Left ventricle myocardium superior (tissue), 1 donor: ENCODE data around the gene GCLC. TPM values are rescaled to one million over a fixed set of nuclear protein-coding genes. Genes with fewer than 3 reads are reported as not detected.

Source experiments
- ATAC-seq: fragments of 200-7000 bp; cut with Tn5 transposase; one replicate; pipeline ENCODE4 v1.9.1; 2020; ENCODE audit warnings: mild to moderate bottlenecking, moderate library complexity
- DNase-seq: peaks from one replicate; pipeline ENCODE4 v3.0.0-alpha.2; 2020
- intact Hi-C: fragments of 100-400 bp; cut with micrococcal nuclease; formaldehyde crosslinking; loops from one replicate; pipeline ENCODE4 v1.11.0; 2022
- total RNA-seq: library from RNA; stranded (reverse); fragmentation: NEBNext Ultra II Directional; extraction: Animal tissue kit (Norgen Biotek cat#: 25700); gene quantifications from one replicate; pipeline ENCODE4 v1.2.1, GENCODE V29; 2021
- donor health status: DM: no; HTN: yes; CAD: no; lungs with severe emphysema.

The GCLC gene
- total RNA-seq, 1 donor from 2014 or later, result 31.9 TPM

DNA sequence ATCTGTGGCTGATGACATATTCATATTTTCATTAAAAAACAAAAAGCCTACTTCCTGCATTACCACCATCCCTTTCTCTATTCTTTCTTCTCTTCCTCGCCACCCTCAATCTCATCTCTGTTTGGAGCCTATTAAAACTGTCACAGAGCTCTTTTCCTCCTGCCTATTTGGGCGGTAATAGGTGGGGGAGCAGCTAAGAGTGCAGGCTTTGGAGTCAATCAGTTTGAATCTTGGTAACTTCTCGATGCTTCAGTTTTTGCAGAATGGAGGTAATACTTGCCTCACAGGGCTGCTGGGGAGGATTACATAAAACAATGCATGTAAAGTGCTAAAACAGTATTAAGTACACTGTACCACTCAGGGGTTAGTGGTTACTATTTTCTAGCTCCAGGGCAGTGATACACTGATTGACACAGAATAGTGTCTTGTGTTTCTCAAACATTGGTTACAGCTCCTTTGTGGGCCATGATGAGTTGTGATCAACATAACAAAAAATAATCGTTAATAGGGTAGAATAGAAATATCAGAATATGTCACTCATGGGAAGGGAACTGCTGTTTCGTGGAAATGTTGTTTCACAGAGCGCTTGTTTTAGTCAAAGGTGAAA is 14.0 kb downstream of the GCLC start:
- ATAC-seq (peak; percentile 11), DNase-seq (no peak)
- intact Hi-C loops, result no loop called here

- ATAC-seq, result peak; percentile 91
- intact Hi-C loops, result no loop called here
- DNase-seq, result peak; percentile 48
Measured at GRCh38 chr6:53530346-53530745, 14.6 kb downstream of the GCLC start.

DNA sequence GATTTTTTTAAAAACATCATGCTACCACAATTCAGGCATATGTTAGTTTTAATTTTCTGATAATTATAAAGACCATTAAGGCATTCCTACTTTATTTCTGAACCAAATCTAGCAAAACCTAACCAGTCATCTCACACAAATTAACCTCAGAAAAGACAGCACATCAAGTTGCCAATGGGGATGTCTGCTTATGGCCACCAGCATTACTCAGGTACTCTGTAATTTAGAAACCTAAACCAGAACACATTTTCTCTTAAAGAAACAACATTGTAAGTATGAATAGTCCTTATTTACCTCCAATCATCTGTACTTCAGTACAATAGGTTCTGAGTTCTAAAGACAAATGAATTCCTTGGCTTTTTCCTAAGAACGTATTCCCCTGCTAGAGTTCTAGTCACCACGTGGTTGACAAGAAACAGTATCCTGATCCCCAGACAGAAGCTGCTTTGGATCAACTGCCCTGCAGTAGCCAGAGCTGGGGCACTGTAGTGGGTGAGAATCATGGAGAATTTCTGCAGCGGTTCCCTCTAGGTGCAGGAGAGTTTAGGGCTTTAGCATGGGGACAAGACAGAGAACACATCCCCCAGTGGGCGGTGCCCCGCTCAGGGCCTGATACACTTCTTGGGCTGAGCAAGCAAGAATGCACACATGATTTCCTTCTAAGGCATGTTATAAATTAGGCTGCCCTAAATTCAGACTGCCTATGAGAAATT is 15.4 kb downstream of the GCLC start:
- ATAC-seq, result peak; percentile 46
- intact Hi-C loops, result no loop called here
- no peak for DNase-seq

GRCh38 chr6:53528107-53528506 is 16.8 kb downstream of the GCLC start:
- no peak for ATAC-seq
- no peak for DNase-seq
- intact Hi-C loops, result no loop called here

- ATAC-seq, result no peak
- intact Hi-C loops, result no loop called here
Measured at GRCh38 chr6:53527249-53527765, 17.6 kb downstream of the GCLC start.

GRCh38 chr6:53526000-53526399 is 18.9 kb downstream of the GCLC start:
- DNase-seq (no peak), ATAC-seq (no peak)
- intact Hi-C loops, result no loop called here

More at GRCh38 chr6:53527249-53527765, 17.6 kb downstream of the GCLC start:
- no peak for DNase-seq

- ATAC-seq, result no peak
- DNase-seq, result no peak
- intact Hi-C loops, result no loop called here
Measured at GRCh38 chr6:53524455-53524815, 20.5 kb downstream of the GCLC start.

- DNase-seq, result no peak
- intact Hi-C loops, result no loop called here
- ATAC-seq, result no peak
Measured at GRCh38 chr6:53523511-53524454, 21.1 kb downstream of the GCLC start.

GRCh38 chr6:53520320-53520928 is 24.5 kb downstream of the GCLC start:
- ATAC-seq (peak; percentile 73), DNase-seq (no peak)
- intact Hi-C loops, result no loop called here

DNA sequence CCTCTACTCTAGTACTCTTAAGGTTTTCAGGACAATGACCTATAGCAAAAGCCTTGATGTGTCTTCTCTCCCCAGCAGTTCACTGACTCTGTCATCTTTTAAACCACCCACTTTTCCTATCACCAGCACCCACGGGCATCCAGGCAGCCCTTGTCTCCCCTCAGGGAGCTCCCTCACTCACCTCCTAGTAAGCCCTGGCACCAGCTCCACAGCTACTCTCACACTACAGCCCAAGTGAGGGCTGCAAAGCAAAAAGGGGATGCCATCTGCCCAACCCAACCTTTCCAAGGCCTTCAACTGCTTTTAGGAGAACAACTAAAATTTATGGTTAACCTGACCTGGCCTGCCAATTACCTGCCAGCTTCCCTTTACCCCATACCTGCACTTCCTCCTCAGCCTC is 26.0 kb downstream of the GCLC start:
- intact Hi-C loops, result no loop called here
- no peak for ATAC-seq

GRCh38 chr6:53517021-53517420 is 27.9 kb downstream of the GCLC start:
- intact Hi-C loops, result no loop called here
- ATAC-seq (no peak), DNase-seq (no peak)

More for the DNA sequence above, 26.0 kb downstream of the GCLC start:
- no peak for DNase-seq

GRCh38 chr6:53514677-53515076 is 30.2 kb downstream of the GCLC start:
- intact Hi-C loops, result no loop called here
- DNase-seq (no peak), ATAC-seq (no peak)

DNA sequence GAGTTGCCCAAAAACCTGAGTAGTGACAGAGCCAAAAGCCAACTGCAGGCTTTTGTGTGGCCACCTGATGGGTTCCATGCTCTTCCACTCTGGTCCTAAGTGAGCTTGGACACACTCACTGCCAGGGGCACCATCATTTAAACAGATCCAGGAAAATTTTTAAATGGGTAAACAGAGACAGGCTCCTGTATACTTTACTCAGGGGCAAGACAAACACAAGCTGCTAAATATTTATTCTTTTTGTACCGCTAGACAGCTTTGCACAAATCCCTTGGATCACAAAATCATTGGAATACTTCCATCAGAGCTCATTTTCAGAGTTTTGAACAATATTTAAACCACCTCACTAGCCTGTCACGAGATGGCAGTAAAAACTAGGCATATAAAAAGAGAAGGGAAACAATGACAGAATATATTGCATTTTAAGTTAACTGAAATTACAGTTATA is 31.4 kb downstream of the GCLC start:
- DNase-seq (no peak), ATAC-seq (no peak)
- intact Hi-C loops, result no loop called here

DNA sequence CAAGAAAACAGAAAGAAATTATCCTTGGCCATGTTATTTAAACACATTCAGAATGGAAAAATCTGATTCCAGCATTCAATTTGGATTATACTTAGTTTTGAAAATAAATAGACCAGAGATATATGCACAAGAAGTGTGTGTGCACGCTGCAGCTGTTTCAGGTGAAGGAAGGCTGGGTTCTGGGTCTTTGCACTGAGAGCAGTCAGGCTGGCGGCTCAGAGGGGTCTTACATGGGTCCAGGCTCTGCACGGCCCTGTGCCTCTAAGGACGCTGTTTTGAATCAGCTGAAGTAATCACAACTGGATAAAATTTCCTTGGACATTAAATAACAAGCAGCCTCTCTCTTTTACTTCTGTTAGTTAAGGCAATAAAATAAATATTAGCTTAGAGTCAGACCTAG is 31.8 kb downstream of the GCLC start:
- no peak for DNase-seq
- intact Hi-C loops, result no loop called here
- no peak for ATAC-seq

GRCh38 chr6:53512626-53513025 is 32.3 kb downstream of the GCLC start:
- ATAC-seq (no peak), DNase-seq (no peak)
- intact Hi-C loops, result no loop called here

GRCh38 chr6:53510746-53511145 is 34.2 kb downstream of the GCLC start:
- intact Hi-C loops, result no loop called here
- ATAC-seq, result no peak
- DNase-seq, result no peak

- ATAC-seq (no peak), DNase-seq (no peak)
- intact Hi-C loops, result no loop called here
Measured at GRCh38 chr6:53506872-53507271, 38.0 kb downstream of the GCLC start.

DNA sequence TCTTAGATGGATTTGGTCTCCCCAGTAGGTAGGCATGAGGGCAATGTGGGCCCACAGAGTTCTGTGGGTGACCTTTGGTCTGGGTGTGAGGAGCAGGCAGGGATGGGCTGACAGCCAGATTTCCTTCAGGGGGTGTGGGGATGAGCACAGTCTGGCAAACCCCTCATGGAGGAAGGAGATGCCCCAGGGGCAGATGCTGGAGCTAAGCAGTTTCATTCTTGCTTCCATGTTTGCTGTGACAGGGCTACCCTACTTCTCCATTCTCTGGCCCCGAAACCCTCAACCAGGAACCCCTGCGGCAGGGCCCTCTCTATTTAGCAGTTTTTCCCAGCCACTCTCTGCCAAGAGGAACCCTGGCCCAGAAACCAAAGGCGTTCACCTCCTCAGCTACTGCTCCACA is 40.4 kb downstream of the GCLC start:
- intact Hi-C loops, result no loop called here
- DNase-seq (no peak), ATAC-seq (no peak)

GRCh38 chr6:53503060-53503459 is 41.8 kb downstream of the GCLC start:
- intact Hi-C loops, result no loop called here
- DNase-seq (no peak), ATAC-seq (no peak)
